Measurements from ENCODE around the gene RASSF6. TPM values are rescaled to one million over a fixed set of nuclear protein-coding genes. Genes with fewer than 3 reads are reported as not detected.

RASSF6 gene
- total RNA-seq, 4 donors from 2014 or later, result 0.34 TPM; not detected in 3

DNA sequence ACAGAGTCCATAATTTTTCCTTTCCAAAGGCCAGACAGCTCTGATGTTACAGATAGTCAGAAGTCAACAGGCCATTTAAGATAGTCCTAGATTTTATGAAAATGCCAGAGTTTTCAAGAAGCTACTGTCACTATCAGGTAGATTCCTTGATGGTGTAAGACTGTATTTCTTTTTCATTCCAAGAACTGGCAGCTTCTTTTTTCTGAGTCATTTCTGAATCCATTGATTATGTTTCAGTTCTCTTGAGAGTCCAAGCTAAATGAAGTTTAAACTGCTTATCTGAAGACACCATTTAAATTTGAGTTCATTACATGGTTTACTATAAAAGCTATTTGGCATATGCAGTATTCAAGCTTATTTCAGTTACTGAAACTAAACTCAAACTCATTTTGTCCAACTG, 44.6 kb downstream of the RASSF6 start:
- TF ChIP-seq, protein P1, sequence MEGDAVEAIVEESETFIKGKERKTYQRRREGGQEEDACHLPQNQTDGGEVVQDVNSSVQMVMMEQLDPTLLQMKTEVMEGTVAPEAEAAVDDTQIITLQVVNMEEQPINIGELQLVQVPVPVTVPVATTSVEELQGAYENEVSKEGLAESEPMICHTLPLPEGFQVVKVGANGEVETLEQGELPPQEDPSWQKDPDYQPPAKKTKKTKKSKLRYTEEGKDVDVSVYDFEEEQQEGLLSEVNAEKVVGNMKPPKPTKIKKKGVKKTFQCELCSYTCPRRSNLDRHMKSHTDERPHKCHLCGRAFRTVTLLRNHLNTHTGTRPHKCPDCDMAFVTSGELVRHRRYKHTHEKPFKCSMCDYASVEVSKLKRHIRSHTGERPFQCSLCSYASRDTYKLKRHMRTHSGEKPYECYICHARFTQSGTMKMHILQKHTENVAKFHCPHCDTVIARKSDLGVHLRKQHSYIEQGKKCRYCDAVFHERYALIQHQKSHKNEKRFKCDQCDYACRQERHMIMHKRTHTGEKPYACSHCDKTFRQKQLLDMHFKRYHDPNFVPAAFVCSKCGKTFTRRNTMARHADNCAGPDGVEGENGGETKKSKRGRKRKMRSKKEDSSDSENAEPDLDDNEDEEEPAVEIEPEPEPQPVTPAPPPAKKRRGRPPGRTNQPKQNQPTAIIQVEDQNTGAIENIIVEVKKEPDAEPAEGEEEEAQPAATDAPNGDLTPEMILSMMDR (IDR thresholded peaks at IDR 0.05; ENCODE audit: low read depth), result no peak

DNA sequence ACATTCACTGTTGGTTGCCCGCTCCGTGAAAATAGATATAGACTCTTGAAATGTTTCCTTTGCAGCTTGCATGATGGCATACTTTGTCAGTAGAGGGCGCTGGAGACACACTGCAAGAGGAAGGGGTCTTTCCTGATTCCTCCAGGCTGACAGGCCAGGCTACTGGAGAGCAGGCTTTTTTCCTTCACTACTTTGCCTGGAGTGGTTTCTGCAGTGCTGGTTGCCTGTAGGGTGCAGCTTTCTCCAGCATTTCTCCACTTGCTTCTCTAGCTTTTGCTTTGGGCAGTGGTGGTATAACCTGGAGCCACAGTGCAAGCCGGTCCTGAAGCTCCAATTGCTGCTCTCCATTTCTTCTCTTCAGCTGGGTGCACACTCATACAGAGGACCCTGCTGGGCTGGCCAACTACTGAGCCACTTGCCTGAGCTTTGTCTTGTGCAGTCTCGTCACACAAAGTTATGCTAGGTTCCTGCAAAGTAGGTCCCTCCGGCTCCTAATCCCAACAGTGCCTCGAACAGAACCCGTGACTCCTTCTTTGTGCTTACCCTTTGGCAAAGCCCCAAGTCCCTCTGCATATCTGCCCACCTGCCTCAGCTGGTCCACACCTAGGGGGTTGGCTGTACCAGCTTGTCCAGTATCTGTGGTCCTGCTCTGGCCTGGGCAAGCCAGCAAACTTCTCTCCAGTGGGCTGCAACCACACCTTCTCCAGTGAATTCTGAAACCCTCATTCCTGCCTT, 46.3 kb downstream of the RASSF6 start:
- TF ChIP-seq, protein P1 (IDR thresholded peaks at IDR 0.05; ENCODE audit: low read depth), result no peak

DNA sequence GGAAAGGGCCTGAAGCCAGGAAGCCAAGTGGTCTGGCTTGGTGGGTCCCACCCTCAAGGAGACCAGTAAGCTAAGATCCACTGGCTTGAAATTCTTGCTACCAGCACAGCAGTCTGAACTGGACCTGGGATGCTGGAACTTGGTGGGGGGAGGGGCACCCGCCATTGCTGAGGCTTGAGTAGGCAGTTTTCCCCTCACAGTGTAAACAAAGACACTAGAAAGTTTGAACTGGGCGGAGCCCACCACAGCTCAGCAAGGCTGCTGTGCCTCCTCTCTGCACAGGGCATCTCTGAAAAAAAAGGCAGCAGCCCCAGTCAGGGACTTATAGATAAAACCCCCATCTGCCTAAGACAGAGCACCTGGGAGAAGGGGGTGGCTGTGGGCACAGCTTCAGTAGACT, 75.6 kb downstream of the RASSF6 start:
- TF ChIP-seq, protein P1 (IDR thresholded peaks at IDR 0.05; ENCODE audit: low read depth), result no peak

DNA sequence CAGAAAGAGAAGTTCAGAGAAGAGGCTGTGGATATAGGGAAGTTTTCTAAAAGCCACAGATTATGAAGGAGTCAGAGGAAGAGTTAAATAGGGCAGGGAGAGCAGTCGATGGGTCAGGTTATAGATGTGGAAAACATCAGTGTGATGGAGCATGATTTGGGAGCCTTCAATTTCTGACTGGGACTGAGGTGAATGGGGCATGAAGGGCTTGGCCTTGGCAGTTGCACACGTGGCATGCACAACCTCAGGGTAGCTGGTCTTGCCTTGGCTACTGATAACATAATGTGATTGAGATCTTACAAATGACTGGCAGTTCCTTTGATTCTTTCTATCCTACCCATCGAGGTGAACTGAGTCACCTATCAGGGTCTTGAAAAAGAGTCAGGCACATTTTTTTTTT, 79.0 kb downstream of the RASSF6 start:
- TF ChIP-seq, protein P1 (IDR thresholded peaks at IDR 0.05; ENCODE audit: low read depth), result no peak

DNA sequence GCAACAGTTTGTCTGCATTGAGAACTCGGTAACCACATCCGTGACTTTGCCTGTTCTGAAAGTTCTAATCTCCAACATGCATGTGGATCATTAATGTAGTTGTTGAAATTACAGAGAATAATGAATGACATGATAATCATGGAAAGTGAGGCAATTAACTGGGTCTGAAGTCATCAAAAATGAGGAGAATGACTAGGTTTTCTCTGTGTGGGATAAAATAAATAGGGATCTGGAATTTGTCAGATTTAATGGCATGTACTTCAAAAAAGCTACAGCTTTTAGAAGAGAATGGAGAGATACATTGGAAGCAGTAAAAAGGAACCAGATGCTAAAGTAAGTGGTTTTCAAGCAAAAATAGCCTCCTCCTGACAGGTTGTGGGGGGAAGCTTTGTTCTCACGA, 79.4 kb downstream of the RASSF6 start:
- TF ChIP-seq, protein P1 (IDR thresholded peaks at IDR 0.05; ENCODE audit: low read depth), result no peak

DNA sequence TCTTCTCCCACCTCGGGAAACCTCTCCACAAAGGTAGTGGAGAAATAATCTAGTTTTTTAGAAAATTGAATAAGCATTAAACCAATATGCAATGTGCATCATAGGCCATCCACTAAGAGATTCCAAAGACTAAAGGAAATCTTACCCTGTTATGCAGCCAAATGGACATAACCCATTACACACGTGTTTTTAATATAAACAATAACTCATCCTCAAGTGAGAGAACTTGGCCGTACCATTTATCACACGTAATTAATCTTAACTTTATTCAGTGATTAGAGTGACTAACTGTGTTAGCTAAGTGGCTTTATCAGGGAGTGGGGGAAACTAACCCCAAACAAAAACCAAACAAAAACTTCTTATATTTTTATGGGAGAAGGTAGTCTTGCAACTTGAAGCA, 80.8 kb downstream of the RASSF6 start:
- TF ChIP-seq, protein P1 (IDR thresholded peaks at IDR 0.05; ENCODE audit: low read depth), result no peak

DNA sequence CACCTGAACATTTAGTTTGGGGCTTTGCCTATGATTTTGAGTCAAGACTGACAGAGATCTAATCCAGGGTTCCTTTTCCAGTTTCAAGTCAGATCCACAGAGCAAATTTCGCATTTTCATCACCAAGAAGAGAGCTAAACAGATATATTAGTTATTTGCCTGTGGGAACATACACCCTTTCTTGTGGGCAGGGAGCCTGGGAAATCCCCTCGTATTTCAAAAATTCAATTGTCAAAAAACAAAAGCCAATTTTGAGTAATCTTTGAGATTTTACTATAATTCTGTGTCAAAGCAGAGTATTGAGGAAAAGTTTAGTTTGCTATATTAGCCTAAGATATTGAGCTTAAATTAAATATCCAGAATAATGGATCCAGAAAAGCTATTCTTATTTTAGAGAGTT, 82.1 kb downstream of the RASSF6 start:
- TF ChIP-seq, protein P1 (IDR thresholded peaks at IDR 0.05; ENCODE audit: low read depth), result no peak
